HG03175 (cell line): ENCODE results near the gene ISOC2.
"Not testable (repeated sequence)": the region's sequence is repeated elsewhere in the genome, so short reads cannot be mapped to it uniquely, and the experiment has no call there.

ENCODE experiments used
- ATAC-seq: cut with Tn5 transposase; IDR thresholded peaks from one replicate; pipeline ENCODE4 v1.9.1; 2021; ENCODE audit warnings: mild to moderate bottlenecking, moderate library complexity; ENCODE audit not compliant: unreplicated experiment

Gene ISOC2

GRCh38 chr19:55443045-55443823 lies 18.2 kb downstream of the ISOC2 start, which contains the start of gene SHISA7:
Gene SHISA7, minus strand, starts transcription at chr19:55443300. Its CDS starts 437 bp downstream, at chr19:55442863.
- no peak for ATAC-seq

GRCh38 chr19:55442372-55442961 lies 19.0 kb downstream of the ISOC2 start:
- ATAC-seq, result no peak

- ATAC-seq, result no peak
These were observed 19.6 kb downstream of the ISOC2 start for GRCh38 chr19:55441692-55442321.

GRCh38 chr19:55441319-55441691 lies 20.1 kb downstream of the ISOC2 start:
- no peak for ATAC-seq

- ATAC-seq, result no peak
These were observed 20.9 kb downstream of the ISOC2 start for GRCh38 chr19:55440411-55441105.

GRCh38 chr19:55439052-55439451 lies 22.4 kb downstream of the ISOC2 start:
- ATAC-seq, result no peak

GRCh38 chr19:55437410-55437809 lies 24.0 kb downstream of the ISOC2 start:
- no peak for ATAC-seq

GRCh38 chr19:55436847-55437246 lies 24.6 kb downstream of the ISOC2 start:
- no peak for ATAC-seq

- ATAC-seq, result no peak
These were observed 26.4 kb downstream of the ISOC2 start for GRCh38 chr19:55435020-55435419.

- no peak for ATAC-seq
These were observed 27.0 kb downstream of the ISOC2 start for GRCh38 chr19:55434356-55434919.

- ATAC-seq, result no peak
These were observed 28.1 kb downstream of the ISOC2 start for GRCh38 chr19:55433292-55433691.

- no peak for ATAC-seq
These were observed 29.0 kb downstream of the ISOC2 start for GRCh38 chr19:55432241-55432959.

GRCh38 chr19:55431183-55431582 lies 30.3 kb downstream of the ISOC2 start:
- no peak for ATAC-seq

GRCh38 chr19:55426042-55426441 lies 35.4 kb downstream of the ISOC2 start:
- no peak for ATAC-seq

- ATAC-seq, result no peak
These were observed 36.9 kb downstream of the ISOC2 start for GRCh38 chr19:55424518-55424917.

GRCh38 chr19:55423225-55424005 lies 38.0 kb downstream of the ISOC2 start:
- ATAC-seq, result no peak

GRCh38 chr19:55421281-55421680 lies 40.2 kb downstream of the ISOC2 start:
- ATAC-seq, result not testable (repeated sequence)

GRCh38 chr19:55419624-55420236 lies 41.7 kb downstream of the ISOC2 start:
- ATAC-seq, result no peak

- no peak for ATAC-seq
These were observed 42.3 kb downstream of the ISOC2 start for GRCh38 chr19:55419103-55419502.
